ENCODE data around the gene PLCG2.
"Not testable (repeated sequence)": the region's sequence is repeated elsewhere in the genome, so short reads cannot be mapped to it uniquely, and the experiment has no call there.

Gene PLCG2

GRCh38 chr16:81778861-81779535 is at the start of gene PLCG2:
Gene PLCG2 (plus strand): TSS chr16:81779291. CDS start chr16:81785990, 6,699 bp downstream.
- peak; percentile 38 to 63 for DNase-seq (ENCODE audit: low read depth in 2 of 2)

- no peak for DNase-seq (ENCODE audit: low read depth in 2 of 2)
Observed at GRCh38 chr16:81729451-81729850, 49.6 kb upstream of the PLCG2 start.

- DNase-seq (ENCODE audit: low read depth in 2 of 2) = peak; percentile 27 to 54
Observed at GRCh38 chr16:81730090-81731051, 48.7 kb upstream of the PLCG2 start.

- DNase-seq (ENCODE audit: low read depth in 2 of 2) = no peak
Observed at GRCh38 chr16:81731649-81732048, 47.4 kb upstream of the PLCG2 start.

- no peak for DNase-seq (ENCODE audit: low read depth in 2 of 2)
Observed at GRCh38 chr16:81732699-81733098, 46.4 kb upstream of the PLCG2 start.

- DNase-seq (ENCODE audit: low read depth in 2 of 2) = no peak
Observed at GRCh38 chr16:81733295-81733694, 45.8 kb upstream of the PLCG2 start.

- no peak for DNase-seq (ENCODE audit: low read depth in 2 of 2)
Observed at GRCh38 chr16:81734632-81735434, 44.3 kb upstream of the PLCG2 start.

GRCh38 chr16:81737885-81738536 is 41.1 kb upstream of the PLCG2 start:
- DNase-seq (ENCODE audit: low read depth in 2 of 2) = peak; percentile 76 to 81

- no peak for DNase-seq (ENCODE audit: low read depth in 2 of 2)
Observed at GRCh38 chr16:81738783-81739496, 40.2 kb upstream of the PLCG2 start.

GRCh38 chr16:81739503-81739902 is 39.6 kb upstream of the PLCG2 start:
- DNase-seq (ENCODE audit: low read depth in 2 of 2) = no peak

GRCh38 chr16:81740169-81740568 is 38.9 kb upstream of the PLCG2 start:
- no peak for DNase-seq (ENCODE audit: low read depth in 2 of 2)

GRCh38 chr16:81741430-81741770 is 37.7 kb upstream of the PLCG2 start:
- DNase-seq (ENCODE audit: low read depth in 2 of 2) = not testable (repeated sequence)

- DNase-seq (ENCODE audit: low read depth in 2 of 2) = no peak
Observed at GRCh38 chr16:81744385-81744784, 34.7 kb upstream of the PLCG2 start.

GRCh38 chr16:81744911-81745310 is 34.2 kb upstream of the PLCG2 start:
- no peak for DNase-seq (ENCODE audit: low read depth in 2 of 2)

GRCh38 chr16:81745704-81746558 is 33.2 kb upstream of the PLCG2 start:
- DNase-seq (ENCODE audit: low read depth in 2 of 2) = peak; percentile 65 to 70

- no peak for DNase-seq (ENCODE audit: low read depth in 2 of 2)
Observed at GRCh38 chr16:81746566-81746965, 32.5 kb upstream of the PLCG2 start.

GRCh38 chr16:81748476-81749198 is 30.5 kb upstream of the PLCG2 start:
- no peak for DNase-seq (ENCODE audit: low read depth in 2 of 2)

- no peak for DNase-seq (ENCODE audit: low read depth in 2 of 2)
Observed at GRCh38 chr16:81752225-81752875, 26.7 kb upstream of the PLCG2 start.

- no peak for DNase-seq (ENCODE audit: low read depth in 2 of 2)
Observed at GRCh38 chr16:81752876-81753227, 26.2 kb upstream of the PLCG2 start.

All from activated CD4-positive, alpha-beta T cell treated with anti-CD3 and anti-CD28 coated beads for 24 hours (primary cell).